Neural cell (in vitro differentiated cells): ENCODE measurements around the gene YLPM1. TPM values are rescaled to one million over a fixed set of nuclear protein-coding genes. Genes with fewer than 3 reads are reported as not detected.

Experiments used
- H2AFZ ChIP-seq: fragments of 200-600, 300-800 bp; sonication (generic), shearing (Covaris generic); 2 replicates; pipeline ENCODE4 v1.6.0; 2014; ENCODE audit warnings: low read depth, mild to moderate bottlenecking, antibody characterized with exemption, low read length, moderate library complexity
- H3F3A ChIP-seq: fragments of 200-600 bp; shearing (Covaris generic); 2 replicates; pipeline ENCODE4 v1.6.1; 2016; ENCODE audit warnings: mild to moderate bottlenecking, moderate library complexity, mixed read lengths, antibody characterized with exemption, low read length; ENCODE audit not compliant: insufficient read depth, poor library complexity, severe bottlenecking
- H3K27ac ChIP-seq: fragments of 200-600, 300-800 bp; sonication (generic), shearing (Covaris generic); 2 replicates; pipeline ENCODE4 v1.5.1; 2014; ENCODE audit warnings: mild to moderate bottlenecking, low read length, moderate library complexity
- H3K27me3 ChIP-seq: fragments of 300-800, 200-600 bp; sonication (generic), shearing (Covaris generic); 2 replicates; pipeline ENCODE4 v1.6.0; 2014; ENCODE audit warnings: mild to moderate bottlenecking, low read depth, low read length, moderate library complexity; ENCODE audit not compliant: insufficient read depth
- H3K36me3 ChIP-seq: fragments of 300-800, 200-600 bp; sonication (generic), shearing (Covaris generic); 2 replicates; pipeline ENCODE4 v1.5.1; 2014; ENCODE audit warnings: mild to moderate bottlenecking, antibody characterized with exemption, low read length, moderate library complexity; ENCODE audit not compliant: insufficient read depth
- H3K4me2 ChIP-seq: fragments of 300-800, 200-600 bp; sonication (generic), shearing (Covaris generic); 2 replicates; pipeline ENCODE4 v1.6.0; 2014; ENCODE audit warnings: mild to moderate bottlenecking, low read length
- H3K4me3 ChIP-seq: fragments of 300-800, 200-600 bp; sonication (generic), shearing (Covaris generic); 2 replicates; pipeline ENCODE4 v1.5.1; 2014; ENCODE audit warnings: mild to moderate bottlenecking, low read length, moderate library complexity
- H3K79me2 ChIP-seq: fragments of 200-600 bp; shearing (Covaris generic); replicated peaks from 2 replicates; pipeline ENCODE4 v1.6.0; 2014; ENCODE audit warnings: mild to moderate bottlenecking, low read length, moderate library complexity; ENCODE audit not compliant: insufficient read depth
- H3K9ac ChIP-seq: fragments of 300-800, 200-600 bp; sonication (generic), shearing (Covaris generic); 2 replicates; pipeline ENCODE4 v1.6.1; 2016; ENCODE audit warnings: mild to moderate bottlenecking, low read length, mixed read lengths
- H3K9me2 ChIP-seq: fragments of 200-600 bp; shearing (Covaris generic); 2 replicates; pipeline ENCODE4 v1.6.1; 2016; ENCODE audit warnings: mild to moderate bottlenecking, low read length, mixed read lengths; ENCODE audit not compliant: insufficient read depth
- H3K9me3 ChIP-seq: fragments of 200-600, 300-800 bp; sonication (generic), shearing (Covaris generic); 2 replicates; pipeline ENCODE4 v1.6.1; 2016; ENCODE audit warnings: mild to moderate bottlenecking, mixed run types, low read length, moderate library complexity, mixed read lengths
- H4K20me1 ChIP-seq: fragments of 200-600 bp; shearing (Covaris generic); 2 replicates; pipeline ENCODE4 v1.6.1; 2016; ENCODE audit warnings: mild to moderate bottlenecking, mixed run types; ENCODE audit not compliant: insufficient read depth
- EP300 ChIP-seq: fragments of 450-650 bp; conservative IDR thresholded peaks from 2 replicates; pipeline ENCODE4 v1.6.1; 2014; ENCODE audit warnings: antibody characterized with exemption, mild to moderate bottlenecking, moderate library complexity; ENCODE audit not compliant: poor library complexity, severe bottlenecking
- EZH2 ChIP-seq: fragments of 200-600, 300-800 bp; shearing (Covaris generic), sonication (generic); IDR thresholded peaks from 2 replicates; pipeline ENCODE4 v1.6.1; 2014; ENCODE audit warnings: antibody characterized with exemption, low read length, borderline replicate concordance, mild to moderate bottlenecking; ENCODE audit not compliant: insufficient read depth, poor library complexity, severe bottlenecking
- MXI1 ChIP-seq: fragments of 450-650 bp; conservative IDR thresholded peaks from 2 replicates; pipeline ENCODE4 v1.6.1; 2014; ENCODE audit warnings: antibody characterized with exemption, mild to moderate bottlenecking; ENCODE audit not compliant: poor library complexity, severe bottlenecking
- POLR2AphosphoS5 ChIP-seq: IDR thresholded peaks from 2 replicates; pipeline ENCODE4 v1.6.1; 2012
- RAD21 ChIP-seq: fragments of 450-650 bp; conservative IDR thresholded peaks from 2 replicates; pipeline ENCODE4 v1.6.1; 2014; ENCODE audit warnings: antibody characterized with exemption, mild to moderate bottlenecking, moderate library complexity
- SMC3 ChIP-seq: fragments of 450-650 bp; conservative IDR thresholded peaks from 2 replicates; pipeline ENCODE4 v1.6.1; 2014; ENCODE audit warnings: antibody characterized with exemption, mild to moderate bottlenecking, moderate library complexity; ENCODE audit not compliant: poor library complexity
- TAF1 ChIP-seq: IDR thresholded peaks from 2 replicates; pipeline ENCODE4 v1.6.1; 2012; ENCODE audit warnings: low read depth
- polyA plus RNA-seq: library from polyadenylated mRNA; depleted of rRNA; stranded (reverse); fragments of >200 nt; gene quantifications from 2 replicates; pipeline ENCODE4 v1.2.3, GENCODE V29; 2014
- TF ChIP-seq, protein P1 (sequence below): IDR thresholded peaks from 2 replicates; pipeline ENCODE4 v1.6.1; 2012; ENCODE audit warnings: borderline replicate concordance
- TF ChIP-seq, protein P2 (sequence below): fragments of 450-650 bp; IDR thresholded peaks from 2 replicates; pipeline ENCODE4 v1.5.1; 2014; ENCODE audit warnings: antibody characterized with exemption, mild to moderate bottlenecking, moderate library complexity; ENCODE audit not compliant: poor library complexity, severe bottlenecking

Gene YLPM1
- polyA plus RNA-seq, 1 donor from 2014 or later: 63.4 TPM

DNA sequence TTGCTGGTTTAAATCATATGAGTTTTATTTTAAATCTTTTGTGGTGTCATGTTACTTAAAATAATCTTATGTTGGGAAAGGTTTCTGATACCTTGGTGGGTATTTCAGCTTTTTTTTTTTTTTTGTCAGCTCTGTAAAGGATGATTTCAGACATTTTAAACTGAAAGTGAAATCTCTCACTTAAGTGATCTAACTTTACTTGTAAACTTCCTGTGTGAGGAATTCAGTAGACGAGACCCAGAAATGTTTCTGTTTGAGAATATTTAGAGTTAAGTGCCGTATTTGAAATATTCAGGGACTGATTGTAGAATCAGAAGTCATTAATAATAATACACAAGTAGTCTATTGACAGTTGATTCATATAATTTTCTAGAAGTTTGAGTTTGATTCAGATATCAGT, 75.0 kb downstream of the YLPM1 start:
- no peaks in the 10 kb centered on the region for H3K27me3 ChIP-seq
- no peaks in the 10 kb centered on the region for H3K9me2 ChIP-seq
- no peak overlapping the region for H3K4me3 ChIP-seq
- H3K9ac ChIP-seq: no peak overlapping the region
- TF ChIP-seq EP300 (no peak), TAF1 (no peak), MXI1 (no peak), EZH2 (no peak), RAD21 (no peak), POLR2AphosphoS5 (no peak), SMC3 (no peak)
- TF ChIP-seq, protein P1, sequence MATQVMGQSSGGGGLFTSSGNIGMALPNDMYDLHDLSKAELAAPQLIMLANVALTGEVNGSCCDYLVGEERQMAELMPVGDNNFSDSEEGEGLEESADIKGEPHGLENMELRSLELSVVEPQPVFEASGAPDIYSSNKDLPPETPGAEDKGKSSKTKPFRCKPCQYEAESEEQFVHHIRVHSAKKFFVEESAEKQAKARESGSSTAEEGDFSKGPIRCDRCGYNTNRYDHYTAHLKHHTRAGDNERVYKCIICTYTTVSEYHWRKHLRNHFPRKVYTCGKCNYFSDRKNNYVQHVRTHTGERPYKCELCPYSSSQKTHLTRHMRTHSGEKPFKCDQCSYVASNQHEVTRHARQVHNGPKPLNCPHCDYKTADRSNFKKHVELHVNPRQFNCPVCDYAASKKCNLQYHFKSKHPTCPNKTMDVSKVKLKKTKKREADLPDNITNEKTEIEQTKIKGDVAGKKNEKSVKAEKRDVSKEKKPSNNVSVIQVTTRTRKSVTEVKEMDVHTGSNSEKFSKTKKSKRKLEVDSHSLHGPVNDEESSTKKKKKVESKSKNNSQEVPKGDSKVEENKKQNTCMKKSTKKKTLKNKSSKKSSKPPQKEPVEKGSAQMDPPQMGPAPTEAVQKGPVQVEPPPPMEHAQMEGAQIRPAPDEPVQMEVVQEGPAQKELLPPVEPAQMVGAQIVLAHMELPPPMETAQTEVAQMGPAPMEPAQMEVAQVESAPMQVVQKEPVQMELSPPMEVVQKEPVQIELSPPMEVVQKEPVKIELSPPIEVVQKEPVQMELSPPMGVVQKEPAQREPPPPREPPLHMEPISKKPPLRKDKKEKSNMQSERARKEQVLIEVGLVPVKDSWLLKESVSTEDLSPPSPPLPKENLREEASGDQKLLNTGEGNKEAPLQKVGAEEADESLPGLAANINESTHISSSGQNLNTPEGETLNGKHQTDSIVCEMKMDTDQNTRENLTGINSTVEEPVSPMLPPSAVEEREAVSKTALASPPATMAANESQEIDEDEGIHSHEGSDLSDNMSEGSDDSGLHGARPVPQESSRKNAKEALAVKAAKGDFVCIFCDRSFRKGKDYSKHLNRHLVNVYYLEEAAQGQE: no peak
- TF ChIP-seq, protein P2, sequence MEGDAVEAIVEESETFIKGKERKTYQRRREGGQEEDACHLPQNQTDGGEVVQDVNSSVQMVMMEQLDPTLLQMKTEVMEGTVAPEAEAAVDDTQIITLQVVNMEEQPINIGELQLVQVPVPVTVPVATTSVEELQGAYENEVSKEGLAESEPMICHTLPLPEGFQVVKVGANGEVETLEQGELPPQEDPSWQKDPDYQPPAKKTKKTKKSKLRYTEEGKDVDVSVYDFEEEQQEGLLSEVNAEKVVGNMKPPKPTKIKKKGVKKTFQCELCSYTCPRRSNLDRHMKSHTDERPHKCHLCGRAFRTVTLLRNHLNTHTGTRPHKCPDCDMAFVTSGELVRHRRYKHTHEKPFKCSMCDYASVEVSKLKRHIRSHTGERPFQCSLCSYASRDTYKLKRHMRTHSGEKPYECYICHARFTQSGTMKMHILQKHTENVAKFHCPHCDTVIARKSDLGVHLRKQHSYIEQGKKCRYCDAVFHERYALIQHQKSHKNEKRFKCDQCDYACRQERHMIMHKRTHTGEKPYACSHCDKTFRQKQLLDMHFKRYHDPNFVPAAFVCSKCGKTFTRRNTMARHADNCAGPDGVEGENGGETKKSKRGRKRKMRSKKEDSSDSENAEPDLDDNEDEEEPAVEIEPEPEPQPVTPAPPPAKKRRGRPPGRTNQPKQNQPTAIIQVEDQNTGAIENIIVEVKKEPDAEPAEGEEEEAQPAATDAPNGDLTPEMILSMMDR: no peak
- H2AFZ ChIP-seq: no peak overlapping the region
- no peak overlapping the region for H3K4me2 ChIP-seq
- H3K79me2 ChIP-seq: no peaks in the 10 kb centered on the region
- H3K27ac ChIP-seq: no peak overlapping the region
- H3K9me3 ChIP-seq: no peaks in the 10 kb centered on the region
- H4K20me1 ChIP-seq: no peaks in the 10 kb centered on the region
- H3F3A ChIP-seq: peaks cover 4% of the 10 kb centered on the region
- peaks cover 9% of the 10 kb centered on the region for H3K36me3 ChIP-seq

DNA sequence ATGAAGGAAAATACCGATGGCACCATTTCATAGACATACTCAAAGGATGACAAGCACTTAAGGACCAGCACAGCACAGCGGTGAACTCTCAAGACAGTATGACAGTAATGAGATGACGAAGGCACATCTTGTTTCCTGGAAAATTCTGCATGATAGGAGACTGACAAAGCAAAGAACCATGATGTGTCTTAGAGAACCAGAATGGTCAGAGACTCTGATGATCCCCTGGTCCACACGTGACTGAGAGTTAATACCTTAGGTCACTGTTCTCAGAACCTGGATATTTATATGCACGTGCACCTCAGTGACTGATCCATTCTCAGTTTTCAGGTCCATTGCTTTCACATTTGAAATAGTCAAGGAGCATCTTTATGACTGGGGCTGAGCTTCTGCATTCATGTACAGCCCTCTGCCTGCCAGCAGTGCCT, 77.5 kb downstream of the YLPM1 start:
- Histone ChIP-seq H3K27me3 (no peaks in the 10 kb centered on the region), H3K27ac (peak overlapping the region; percentile 81), H3K36me3 (peaks cover 9% of the 10 kb centered on the region), H3K9me2 (no peaks in the 10 kb centered on the region), H3K79me2 (no peaks in the 10 kb centered on the region), H3K9ac (peak overlapping the region; percentile 16), H3F3A (peaks cover 4% of the 10 kb centered on the region), H2AFZ (no peak overlapping the region), H3K4me2 (no peak overlapping the region), H3K9me3 (no peaks in the 10 kb centered on the region), H3K4me3 (peak overlapping the region; percentile 10), H4K20me1 (no peaks in the 10 kb centered on the region)
- TF ChIP-seq EP300 (peak; percentile 89), SMC3 (no peak), POLR2AphosphoS5 (peak; percentile 76)
- TF ChIP-seq, protein P1: peak; percentile 62
